Suprapubic skin (tissue), 3 donors: ENCODE results near the gene ICA1.

Source experiments
- CTCF ChIP-seq, 2 donors: fragments of 200-600 bp in 1 of 2; fragments of 450-650 bp in 1 of 2; sonication (generic) in 1 of 2; IDR thresholded peaks; one replicate each; pipeline ENCODE4 v1.5.1; 2016 to 2019; ENCODE audit warnings: antibody characterized with exemption in 2 of 2, mild to moderate bottlenecking in 1 of 2, moderate library complexity in 1 of 2
- POLR2AphosphoS5 ChIP-seq, 3 donors: sonication (generic); formaldehyde crosslinking; IDR thresholded peaks; one replicate each; pipeline ENCODE4 v1.6.1; 2017; ENCODE audit warnings: antibody characterized with exemption in 3 of 3

- TF ChIP-seq CTCF (IDR thresholded peaks at IDR 0.05) = no peak
- no peak for TF ChIP-seq POLR2AphosphoS5 (IDR thresholded peaks at IDR 0.05)
These were observed 11.4 kb downstream of the ICA1 start for GRCh38 chr7:8250547-8250946.
